PC-3 (cell line): ENCODE results near the gene ATP6V1E1. TPM values are rescaled to one million over a fixed set of nuclear protein-coding genes. Genes with fewer than 3 reads are reported as not detected.

Experiments
- ATAC-seq: fragments of 200-7000 bp; cut with Tn5 transposase; 2 replicates; pipeline ENCODE4 v1.9.1; 2020; ENCODE audit warnings: mild to moderate bottlenecking, moderate library complexity
- BruUV-seq: library from RNA; stranded (reverse); fragments of 400-500 nt; replicated peaks from 2 replicates; lab custom pipeline; 2021; lab: Mats Ljungman, UMichigan
- CTCF ChIA-PET: fragments of 300-600 bp; sonication (Branson Sonifier 250); formaldehyde crosslinking; loops from one replicate; lab custom pipeline; 2022; ENCODE audit warnings: antibody characterized with exemption; lab: Charles Lee
- POLR2A ChIA-PET: fragments of 300-600 bp; sonication (Branson Sonifier 250); formaldehyde crosslinking; loops from one replicate; lab custom pipeline; 2022; ENCODE audit warnings: antibody characterized with exemption; ENCODE audit not compliant: unreplicated experiment; lab: Charles Lee
- DNase-seq: peaks from one replicate; pipeline ENCODE4 v3.0.0-alpha.2; 2015
- H2AFZ ChIP-seq: fragments of 300-600 bp; sonication (generic); 2 replicates; pipeline ENCODE4 v1.6.0; 2016; ENCODE audit warnings: antibody characterized with exemption, low read length
- H3F3A ChIP-seq: fragments of 300-600 bp; sonication (generic); one replicate; pipeline ENCODE4 v1.6.0; 2017; ENCODE audit warnings: antibody characterized with exemption, low read length, control low read depth, mild to moderate bottlenecking; ENCODE audit not compliant: unreplicated experiment
- H3K27ac ChIP-seq: fragments of 300-600 bp; sonication (generic); 2 replicates; pipeline ENCODE4 v1.5.1; 2016; ENCODE audit warnings: mild to moderate bottlenecking, low read length
- H3K27me3 ChIP-seq: fragments of 300-600 bp; sonication (generic); 2 replicates; pipeline ENCODE4 v1.6.1; 2016; ENCODE audit warnings: low read length, mixed read lengths
- H3K36me3 ChIP-seq: fragments of 300-600 bp; sonication (generic); 2 replicates; pipeline ENCODE4 v1.6.1; 2016; ENCODE audit warnings: low read depth, mixed run types, low read length, mixed read lengths
- H3K4me1 ChIP-seq: fragments of 300-600 bp; sonication (generic); 2 replicates; pipeline ENCODE4 v1.5.1; 2016; ENCODE audit warnings: low read length; ENCODE audit not compliant: insufficient read depth
- H3K4me2 ChIP-seq: fragments of 300-600 bp; sonication (generic); 2 replicates; pipeline ENCODE4 v1.6.0; 2016; ENCODE audit warnings: low read length
- H3K4me3 ChIP-seq: fragments of 300-600 bp; sonication (generic); 2 replicates; pipeline ENCODE4 v1.5.1; 2016; ENCODE audit warnings: mild to moderate bottlenecking, low read length, mixed read lengths
- H3K79me2 ChIP-seq: fragments of 300-600 bp; sonication (generic); 2 replicates; pipeline ENCODE4 v1.6.1; 2017; ENCODE audit warnings: low read length, mixed read lengths
- H3K9ac ChIP-seq: fragments of 300-600 bp; sonication (generic); 2 replicates; pipeline ENCODE4 v1.6.0; 2016; ENCODE audit warnings: mild to moderate bottlenecking, low read length
- H3K9me2 ChIP-seq: fragments of 300-600 bp; sonication (generic); replicated peaks from 2 replicates; pipeline ENCODE4 v1.6.1; 2016; ENCODE audit warnings: mixed run types, low read length, mixed read lengths
- H3K9me3 ChIP-seq: fragments of 300-600 bp; sonication (generic); 2 replicates; pipeline ENCODE4 v1.6.1; 2016; ENCODE audit warnings: low read length, mixed read lengths
- H4K20me1 ChIP-seq: fragments of 300-600 bp; sonication (generic); 2 replicates; pipeline ENCODE4 v1.6.1; 2016; ENCODE audit warnings: low read length, mixed read lengths
- CTCF ChIP-seq: fragments of 300-600 bp; sonication (generic); conservative IDR thresholded peaks from 2 replicates; pipeline ENCODE4 v1.5.1; 2017; ENCODE audit warnings: antibody characterized with exemption, low read depth, mild to moderate bottlenecking, low read length
- EZH2 ChIP-seq: fragments of 300-600 bp; sonication (generic); IDR thresholded peaks from one replicate; pipeline ENCODE4 v1.6.1; 2017; ENCODE audit warnings: antibody characterized with exemption, mild to moderate bottlenecking, low read length; ENCODE audit not compliant: unreplicated experiment
- EZH2phosphoT487 ChIP-seq: fragments of 300-600 bp; sonication (generic); IDR thresholded peaks from 2 replicates; pipeline ENCODE4 v1.6.1; 2018; ENCODE audit warnings: mild to moderate bottlenecking, antibody characterized with exemption, low read length, borderline replicate concordance
- intact Hi-C: fragments of 100-400 bp; cut with micrococcal nuclease; formaldehyde crosslinking; loops from 2 replicates; pipeline ENCODE4 v1.9.0; 2023
- total RNA-seq: library from RNA; depleted of rRNA; stranded (reverse); fragments of >200 nt; gene quantifications from 2 replicates; pipeline ENCODE4 v1.2.3, GENCODE V29; 2014

The ATP6V1E1 gene
- total RNA-seq, 1 experiment from 2014 or later: 89.9 TPM

GRCh38 chr22:17590586-17590985 is 38.0 kb downstream of the ATP6V1E1 start:
- no peak overlapping the region for H3K27ac ChIP-seq
- ATAC-seq: no peak
- H3K4me2 ChIP-seq: no peak overlapping the region
- peaks cover 12% of the 10 kb centered on the region for H3K36me3 ChIP-seq
- no peaks in the 10 kb centered on the region for H4K20me1 ChIP-seq
- DNase-seq: no peak
- TF ChIP-seq EZH2 (no peak), CTCF (no peak), EZH2phosphoT487 (no peak)
- BruUV-seq: no TSS peak
- H2AFZ ChIP-seq: no peak overlapping the region
- no peak overlapping the region for H3K4me3 ChIP-seq
- H3K9ac ChIP-seq: no peak overlapping the region
- H3K4me1 ChIP-seq: no peaks in the 10 kb centered on the region
- POLR2A ChIA-PET: no interaction called here
- no peaks in the 10 kb centered on the region for H3K27me3 ChIP-seq
- H3K79me2 ChIP-seq: no peaks in the 10 kb centered on the region
- CTCF ChIA-PET: no interaction called here
- intact Hi-C loops: no loop called here
- no peaks in the 10 kb centered on the region for H3K9me2 ChIP-seq
- no peaks in the 10 kb centered on the region for H3K9me3 ChIP-seq
- H3F3A ChIP-seq: no peaks in the 10 kb centered on the region

GRCh38 chr22:17589810-17590375 is 38.7 kb downstream of the ATP6V1E1 start:
- CTCF ChIA-PET: no interaction called here
- peaks cover 12% of the 10 kb centered on the region for H3K36me3 ChIP-seq
- intact Hi-C loops: no loop called here

More at GRCh38 chr22:17589810-17590375, 38.7 kb downstream of the ATP6V1E1 start:
- POLR2A ChIA-PET: no interaction called here
- no peak for ATAC-seq
- DNase-seq: no peak
- Histone ChIP-seq H3K9me2 (no peaks in the 10 kb centered on the region), H3K9me3 (no peaks in the 10 kb centered on the region), H3K4me1 (no peaks in the 10 kb centered on the region), H3K9ac (no peak overlapping the region), H3K27ac (no peak overlapping the region), H3K27me3 (no peaks in the 10 kb centered on the region), H3F3A (no peaks in the 10 kb centered on the region), H3K4me2 (no peak overlapping the region), H3K79me2 (no peaks in the 10 kb centered on the region), H3K4me3 (no peak overlapping the region), H2AFZ (no peak overlapping the region), H4K20me1 (no peaks in the 10 kb centered on the region)
- TF ChIP-seq EZH2phosphoT487 (no peak), CTCF (no peak), EZH2 (no peak)
- BruUV-seq: TSS peak; percentile 12
